NT2/D1 (cell line): Measurements from ENCODE around the gene MAFF.

Source experiments
- YY1 ChIP-seq: IDR thresholded peaks from 2 replicates; pipeline ENCODE4 v1.6.1; 2011; ENCODE audit not compliant: insufficient read length, insufficient read depth
- ZNF274 ChIP-seq: IDR thresholded peaks from 2 replicates; pipeline ENCODE4 v1.6.1; 2011; ENCODE audit warnings: mild to moderate bottlenecking, low read depth, low read length

DNA sequence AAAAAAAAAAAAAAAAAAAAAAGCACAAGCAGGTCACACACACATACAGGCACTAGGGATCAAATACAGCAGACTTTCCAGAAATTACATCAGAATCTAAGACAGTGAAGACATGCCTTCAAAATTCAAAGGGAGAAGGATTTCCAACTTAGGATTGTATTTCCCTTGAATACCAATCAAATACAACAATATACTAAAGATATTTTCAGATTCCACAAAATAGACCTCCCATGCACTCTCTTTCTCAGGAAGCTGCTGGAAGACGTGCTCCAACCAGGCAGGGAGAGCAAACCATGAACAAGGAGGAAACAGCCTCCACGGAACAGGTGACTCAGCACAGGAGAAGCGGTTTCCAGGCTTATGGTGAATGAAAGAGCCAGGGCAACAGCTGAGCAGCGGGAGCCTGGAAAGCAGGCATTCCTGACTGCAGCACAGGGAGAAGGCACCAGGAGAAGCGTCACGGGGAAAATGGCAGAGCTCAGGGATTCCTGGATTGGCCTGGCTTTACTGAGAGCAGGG is 39.0 kb downstream of the MAFF start:
- no peak for TF ChIP-seq ZNF274
- TF ChIP-seq YY1: no peak
